ENCODE results near the gene TAF11L3.
"Not testable (repeated sequence)": the region's sequence is repeated elsewhere in the genome, so short reads cannot be mapped to it uniquely, and the experiment has no call there.

TAF11L3 gene

GRCh38 chr5:17518067-17518466 is at the start of gene TAF11L3:
Gene TAF11L3 (plus strand): TSS chr5:17518367.
- not testable (repeated sequence) for DNase-seq (ENCODE audit: low spot score)

- no peak for DNase-seq (ENCODE audit: low spot score)
Measured at GRCh38 chr5:17470064-17470463, 48.1 kb upstream of the TAF11L3 start.

GRCh38 chr5:17475064-17475463 is 43.1 kb upstream of the TAF11L3 start:
- not testable (repeated sequence) for DNase-seq (ENCODE audit: low spot score)

GRCh38 chr5:17477043-17477442 is 41.1 kb upstream of the TAF11L3 start:
- no peak for DNase-seq (ENCODE audit: low spot score)

- DNase-seq (ENCODE audit: low spot score), result no peak
Measured at GRCh38 chr5:17477573-17478265, 40.4 kb upstream of the TAF11L3 start.

GRCh38 chr5:17481378-17481777 is 36.8 kb upstream of the TAF11L3 start:
- DNase-seq (ENCODE audit: low spot score), result no peak

- DNase-seq (ENCODE audit: low spot score), result no peak
Measured at GRCh38 chr5:17482790-17483189, 35.4 kb upstream of the TAF11L3 start.

GRCh38 chr5:17486464-17487173 is 31.5 kb upstream of the TAF11L3 start:
- DNase-seq (ENCODE audit: low spot score), result not testable (repeated sequence)

- DNase-seq (ENCODE audit: low spot score), result no peak
Measured at GRCh38 chr5:17487174-17487512, 31.0 kb upstream of the TAF11L3 start.

GRCh38 chr5:17491257-17491656 is 26.9 kb upstream of the TAF11L3 start:
- DNase-seq (ENCODE audit: low spot score), result not testable (repeated sequence)

GRCh38 chr5:17492770-17493169 is 25.4 kb upstream of the TAF11L3 start:
- DNase-seq (ENCODE audit: low spot score), result no peak

- DNase-seq (ENCODE audit: low spot score), result no peak
Measured at GRCh38 chr5:17497446-17497845, 20.7 kb upstream of the TAF11L3 start.

GRCh38 chr5:17497931-17498330 is 20.2 kb upstream of the TAF11L3 start, which contains the start of gene TAF11L2:
Gene TAF11L2 (plus strand): TSS chr5:17498231.
- not testable (repeated sequence) for DNase-seq (ENCODE audit: low spot score)

- no peak for DNase-seq (ENCODE audit: low spot score)
Measured at GRCh38 chr5:17511775-17512325, 6.3 kb upstream of the TAF11L3 start.

GRCh38 chr5:17517526-17517925 is 641 bp upstream of the TAF11L3 start:
- not testable (repeated sequence) for DNase-seq (ENCODE audit: low spot score)

GRCh38 chr5:17519508-17519907 is 1.3 kb downstream of the TAF11L3 start:
- DNase-seq (ENCODE audit: low spot score), result not testable (repeated sequence)

- DNase-seq (ENCODE audit: low spot score), result not testable (repeated sequence)
Measured at GRCh38 chr5:17521501-17521900, 3.3 kb downstream of the TAF11L3 start, which contains the start of gene TAF11L4. Gene TAF11L4 (plus strand): TSS chr5:17521801.

- DNase-seq (ENCODE audit: low spot score), result not testable (repeated sequence)
Measured at GRCh38 chr5:17524935-17525334, 6.8 kb downstream of the TAF11L3 start, which contains the start of gene TAF11L5. Gene TAF11L5 (plus strand): TSS chr5:17525235.

GRCh38 chr5:17526504-17526903 is 8.3 kb downstream of the TAF11L3 start:
- DNase-seq (ENCODE audit: low spot score), result peak; percentile 7

GRCh38 chr5:17528369-17528768 is 10.2 kb downstream of the TAF11L3 start, which contains the start of gene TAF11L6:
Gene TAF11L6 (plus strand): TSS chr5:17528669.
- not testable (repeated sequence) for DNase-seq (ENCODE audit: low spot score)

All from kidney tubule cell (primary cell).